ENCODE measurements around the gene TMEM135. TPM values are rescaled to one million over a fixed set of nuclear protein-coding genes. Genes with fewer than 3 reads are reported as not detected.
"Not testable (repeated sequence)": the region's sequence is repeated elsewhere in the genome, so short reads cannot be mapped to it uniquely, and the experiment has no call there.

The TMEM135 gene
- polyA plus RNA-seq, 1 of the 3 experiments (the other 2 are of a cell fraction), result 3.0 TPM

DNA sequence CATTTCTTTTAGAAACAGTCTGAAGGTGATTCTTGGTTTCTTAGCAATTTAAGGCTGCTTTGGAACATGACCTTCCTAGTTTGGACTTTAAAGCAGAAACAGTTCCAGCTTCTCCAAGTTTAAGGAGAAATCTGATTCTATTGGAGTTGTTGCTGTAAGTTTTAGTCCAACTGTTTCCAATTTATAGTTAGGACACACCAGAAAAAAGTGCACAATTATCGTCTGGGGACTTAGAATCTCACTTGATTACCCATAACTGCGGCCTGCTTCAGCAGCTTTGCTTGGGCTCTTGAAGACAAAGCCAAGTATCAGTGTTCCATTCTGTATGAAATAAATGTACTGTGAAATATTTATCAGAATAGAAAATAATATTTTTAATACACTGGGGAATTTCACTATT, 246.6 kb downstream of the TMEM135 start:
- WGBS (ENCODE audit: low lambda C conversion rate), result 89% methylated on average over 2 of the region's 2 CpGs
- Histone ChIP-seq H3K27ac (ENCODE audit: low read depth in 2 of 2, low read length in 1 of 2) (no peak overlapping the region), H3K9me2 (no peaks in the 10 kb centered on the region), H3K9ac (no peak overlapping the region), H3K36me3 (replicated peaks in 1 of 2; ENCODE audit: control insufficient read depth in 1 of 2, insufficient read depth in 2 of 2, low read length in 1 of 2) (no peaks in the 10 kb centered on the region), H3K4me2 (no peak overlapping the region), H3K9me3 (no peaks in the 10 kb centered on the region), H4K20me1 (ENCODE audit: insufficient read depth) (no peaks in the 10 kb centered on the region), H2AFZ (ENCODE audit: low read depth) (no peak overlapping the region), H3K4me1 (ENCODE audit: control insufficient read depth in 1 of 2, insufficient read depth in 2 of 2, low read depth in 1 of 2, low read length in 1 of 2) (peaks cover 0 to 9% of the 10 kb centered on the region in 2 experiments; a peak in 1 of 4 replicates), H3K4me3 (ENCODE audit: low read depth in 2 of 2, low read length in 1 of 2) (no peak overlapping the region), H3F3A (replicated peaks; ENCODE audit: insufficient read depth) (no peaks in the 10 kb centered on the region), H3K27me3 (ENCODE audit: insufficient read depth) (no peaks in the 10 kb centered on the region), H3K79me2 (ENCODE audit: insufficient read depth) (no peaks in the 10 kb centered on the region)
- DNase-seq, result no peak
- TF ChIP-seq CHD2 (IDR thresholded peaks at IDR 0.05; ENCODE audit: low read length, partially characterized antibody) (no peak), SMC3 (IDR thresholded peaks at IDR 0.05; ENCODE audit: low read depth, low read length) (no peak), FOXJ3 (CRISPR knock-in tag; IDR thresholded peaks at IDR 0.05) (no peak), MXI1 (IDR thresholded peaks at IDR 0.05; ENCODE audit: low read depth, low read length) (no peak), FOXM1 (IDR thresholded peaks at IDR 0.05; ENCODE audit: low read depth) (no peak), POLR2AphosphoS5 (IDR thresholded peaks at IDR 0.05; ENCODE audit: low read depth, low read length) (no peak), EZH2phosphoT487 (IDR thresholded peaks at IDR 0.05; ENCODE audit: borderline replicate concordance, low read depth) (no peak), GABPA (IDR thresholded peaks at IDR 0.05; ENCODE audit: low read depth) (no peak), GATA2 (CRISPR knock-in tag; IDR thresholded peaks at IDR 0.05) (no peak)
- TF ChIP-seq, protein P1, sequence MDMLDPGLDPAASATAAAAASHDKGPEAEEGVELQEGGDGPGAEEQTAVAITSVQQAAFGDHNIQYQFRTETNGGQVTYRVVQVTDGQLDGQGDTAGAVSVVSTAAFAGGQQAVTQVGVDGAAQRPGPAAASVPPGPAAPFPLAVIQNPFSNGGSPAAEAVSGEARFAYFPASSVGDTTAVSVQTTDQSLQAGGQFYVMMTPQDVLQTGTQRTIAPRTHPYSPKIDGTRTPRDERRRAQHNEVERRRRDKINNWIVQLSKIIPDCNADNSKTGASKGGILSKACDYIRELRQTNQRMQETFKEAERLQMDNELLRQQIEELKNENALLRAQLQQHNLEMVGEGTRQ (IDR thresholded peaks at IDR 0.05; ENCODE audit: borderline replicate concordance, low read depth, low read length), result no peak
- TF ChIP-seq, protein P2, sequence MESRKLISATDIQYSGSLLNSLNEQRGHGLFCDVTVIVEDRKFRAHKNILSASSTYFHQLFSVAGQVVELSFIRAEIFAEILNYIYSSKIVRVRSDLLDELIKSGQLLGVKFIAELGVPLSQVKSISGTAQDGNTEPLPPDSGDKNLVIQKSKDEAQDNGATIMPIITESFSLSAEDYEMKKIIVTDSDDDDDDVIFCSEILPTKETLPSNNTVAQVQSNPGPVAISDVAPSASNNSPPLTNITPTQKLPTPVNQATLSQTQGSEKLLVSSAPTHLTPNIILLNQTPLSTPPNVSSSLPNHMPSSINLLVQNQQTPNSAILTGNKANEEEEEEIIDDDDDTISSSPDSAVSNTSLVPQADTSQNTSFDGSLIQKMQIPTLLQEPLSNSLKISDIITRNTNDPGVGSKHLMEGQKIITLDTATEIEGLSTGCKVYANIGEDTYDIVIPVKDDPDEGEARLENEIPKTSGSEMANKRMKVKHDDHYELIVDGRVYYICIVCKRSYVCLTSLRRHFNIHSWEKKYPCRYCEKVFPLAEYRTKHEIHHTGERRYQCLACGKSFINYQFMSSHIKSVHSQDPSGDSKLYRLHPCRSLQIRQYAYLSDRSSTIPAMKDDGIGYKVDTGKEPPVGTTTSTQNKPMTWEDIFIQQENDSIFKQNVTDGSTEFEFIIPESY (IDR thresholded peaks at IDR 0.05; ENCODE audit: borderline replicate concordance, low read depth), result no peak
- TF ChIP-seq, protein P3, sequence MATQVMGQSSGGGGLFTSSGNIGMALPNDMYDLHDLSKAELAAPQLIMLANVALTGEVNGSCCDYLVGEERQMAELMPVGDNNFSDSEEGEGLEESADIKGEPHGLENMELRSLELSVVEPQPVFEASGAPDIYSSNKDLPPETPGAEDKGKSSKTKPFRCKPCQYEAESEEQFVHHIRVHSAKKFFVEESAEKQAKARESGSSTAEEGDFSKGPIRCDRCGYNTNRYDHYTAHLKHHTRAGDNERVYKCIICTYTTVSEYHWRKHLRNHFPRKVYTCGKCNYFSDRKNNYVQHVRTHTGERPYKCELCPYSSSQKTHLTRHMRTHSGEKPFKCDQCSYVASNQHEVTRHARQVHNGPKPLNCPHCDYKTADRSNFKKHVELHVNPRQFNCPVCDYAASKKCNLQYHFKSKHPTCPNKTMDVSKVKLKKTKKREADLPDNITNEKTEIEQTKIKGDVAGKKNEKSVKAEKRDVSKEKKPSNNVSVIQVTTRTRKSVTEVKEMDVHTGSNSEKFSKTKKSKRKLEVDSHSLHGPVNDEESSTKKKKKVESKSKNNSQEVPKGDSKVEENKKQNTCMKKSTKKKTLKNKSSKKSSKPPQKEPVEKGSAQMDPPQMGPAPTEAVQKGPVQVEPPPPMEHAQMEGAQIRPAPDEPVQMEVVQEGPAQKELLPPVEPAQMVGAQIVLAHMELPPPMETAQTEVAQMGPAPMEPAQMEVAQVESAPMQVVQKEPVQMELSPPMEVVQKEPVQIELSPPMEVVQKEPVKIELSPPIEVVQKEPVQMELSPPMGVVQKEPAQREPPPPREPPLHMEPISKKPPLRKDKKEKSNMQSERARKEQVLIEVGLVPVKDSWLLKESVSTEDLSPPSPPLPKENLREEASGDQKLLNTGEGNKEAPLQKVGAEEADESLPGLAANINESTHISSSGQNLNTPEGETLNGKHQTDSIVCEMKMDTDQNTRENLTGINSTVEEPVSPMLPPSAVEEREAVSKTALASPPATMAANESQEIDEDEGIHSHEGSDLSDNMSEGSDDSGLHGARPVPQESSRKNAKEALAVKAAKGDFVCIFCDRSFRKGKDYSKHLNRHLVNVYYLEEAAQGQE (IDR thresholded peaks at IDR 0.05; ENCODE audit: low read depth, low read length), result no peak
- ChIA-PET CTCF (interaction anchor here (1.9 kb wide), 1 partner anchor 289 kb away, joined by 5 read pairs; no protein-coding TSS in a partner anchor), POLR2A (no interaction called here)

DNA sequence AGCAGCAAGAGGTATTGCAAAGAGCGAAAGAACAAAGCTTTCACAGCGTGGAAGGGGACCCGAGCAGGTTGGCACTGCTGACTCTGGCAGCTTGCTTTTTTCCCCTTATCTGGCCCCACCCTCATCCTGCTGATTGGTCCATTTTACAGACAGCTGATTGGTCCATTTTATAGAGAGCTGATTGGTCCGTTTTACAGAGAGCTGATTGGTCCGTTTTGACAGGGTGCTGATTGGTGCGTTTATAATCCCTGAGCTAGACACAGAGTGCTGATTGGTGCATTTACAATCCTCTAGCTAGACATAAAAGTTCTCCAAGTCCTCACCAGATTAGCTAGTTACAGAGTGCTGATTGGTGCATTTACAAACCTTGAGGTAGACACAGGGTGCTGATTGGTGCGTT, 247.9 kb downstream of the TMEM135 start:
- 87% methylated on average over 7 of the region's 7 CpGs for WGBS (ENCODE audit: low lambda C conversion rate)
- H3K27ac ChIP-seq (ENCODE audit: low read depth in 2 of 2, low read length in 1 of 2); DNase-seq; H4K20me1 ChIP-seq (ENCODE audit: insufficient read depth); H3K4me3 ChIP-seq (ENCODE audit: low read depth in 2 of 2, low read length in 1 of 2); H3F3A ChIP-seq (replicated peaks; ENCODE audit: insufficient read depth); H3K4me2 ChIP-seq; H3K27me3 ChIP-seq (ENCODE audit: insufficient read depth); H2AFZ ChIP-seq (ENCODE audit: low read depth); H3K36me3 ChIP-seq (replicated peaks in 1 of 2; ENCODE audit: control insufficient read depth in 1 of 2, insufficient read depth in 2 of 2, low read length in 1 of 2); H3K9ac ChIP-seq; H3K4me1 ChIP-seq (ENCODE audit: control insufficient read depth in 1 of 2, insufficient read depth in 2 of 2, low read depth in 1 of 2, low read length in 1 of 2); POLR2A ChIA-PET; H3K79me2 ChIP-seq (ENCODE audit: insufficient read depth); H3K9me3 ChIP-seq; H3K9me2 ChIP-seq: not testable (repeated sequence)
- CTCF ChIA-PET, result interaction anchor here (1.9 kb wide), 1 partner anchor 290 kb away, joined by 5 read pairs; no protein-coding TSS in a partner anchor

All from SK-N-SH (cell line).